IMR-90 (cell line): ENCODE results near the gene ZNF684. TPM values are rescaled to one million over a fixed set of nuclear protein-coding genes. Genes with fewer than 3 reads are reported as not detected.

Experiments used
- ATAC-seq: fragments of 200-7000 bp; cut with Tn5 transposase; 2 replicates; pipeline ENCODE4 v1.9.1; 2020; ENCODE audit warnings: low read depth, mild to moderate bottlenecking, moderate library complexity
- BruUV-seq: library from RNA; stranded (reverse); fragments of 400-500 nt; replicated peaks from 2 replicates; lab custom pipeline; 2021; lab: Mats Ljungman, UMichigan
- CTCF ChIA-PET: fragments of 300-600 bp; formaldehyde crosslinking; extraction: SDS; loops from one replicate; lab custom pipeline; 2021; ENCODE audit warnings: antibody characterized with exemption; lab: Yijun Ruan, JAX
- POLR2A ChIA-PET: fragments of 300-600 bp; sonication (Branson Sonifier 250); formaldehyde crosslinking; loops from one replicate; lab custom pipeline; 2022; ENCODE audit warnings: antibody characterized with exemption; ENCODE audit not compliant: unreplicated experiment; lab: Charles Lee
- DNase-seq: peaks from one replicate; pipeline ENCODE4 v3.0.0; 2013
- H2AFZ ChIP-seq: replicated peaks from 2 replicates; pipeline ENCODE3; 2013; ENCODE audit warnings: low read length, mild to moderate bottlenecking; ENCODE audit not compliant: poor library complexity
- H2AK5ac ChIP-seq: 2 replicates; pipeline ENCODE4 v1.6.1; 2013; ENCODE audit warnings: low read depth, low read length, inconsistent platforms
- H2AK9ac ChIP-seq: replicated peaks from 2 replicates; pipeline ENCODE3; 2013; ENCODE audit warnings: mild to moderate bottlenecking, low read depth, low read length, moderate library complexity; ENCODE audit not compliant: poor library complexity
- H2BK120ac ChIP-seq: 2 replicates; pipeline ENCODE4 v1.6.1; 2013; ENCODE audit warnings: low read depth, low read length, inconsistent platforms
- H2BK15ac ChIP-seq: 3 replicates; pipeline ENCODE4 v1.6.1; 2013; ENCODE audit warnings: low read depth, low read length, inconsistent platforms
- H2BK20ac ChIP-seq: 2 replicates; pipeline ENCODE4 v1.6.1; 2013; ENCODE audit warnings: low read depth, mild to moderate bottlenecking, inconsistent platforms, low read length, moderate library complexity
- H2BK5ac ChIP-seq: 2 replicates; pipeline ENCODE4 v1.6.1; 2013; ENCODE audit warnings: mild to moderate bottlenecking, low read depth, low read length, inconsistent platforms; ENCODE audit not compliant: poor library complexity, severe bottlenecking
- H3K14ac ChIP-seq: replicated peaks from 2 replicates; pipeline ENCODE4 v1.6.1; 2013; ENCODE audit warnings: low read depth, low read length, inconsistent platforms
- H3K18ac ChIP-seq: 2 replicates; pipeline ENCODE4 v1.6.1; 2013; ENCODE audit warnings: low read depth, low read length, control low read depth
- H3K23ac ChIP-seq: 2 replicates; pipeline ENCODE4 v1.6.1; 2013; ENCODE audit warnings: low read depth, low read length, inconsistent platforms
- H3K27ac ChIP-seq: 2 replicates; pipeline ENCODE4 v1.5.1; 2013; ENCODE audit warnings: mild to moderate bottlenecking, control low read depth, low read length; ENCODE audit not compliant: insufficient read depth
- H3K27me3 ChIP-seq: 2 replicates; pipeline ENCODE4 v1.6.1; 2013; ENCODE audit warnings: low read length; ENCODE audit not compliant: control insufficient read depth, insufficient read depth
- H3K36me3 ChIP-seq: 2 replicates; pipeline ENCODE4 v1.6.1; 2013; ENCODE audit warnings: low read length, mixed read lengths; ENCODE audit not compliant: control insufficient read depth, insufficient read depth
- H3K4ac ChIP-seq: 2 replicates; pipeline ENCODE4 v1.6.1; 2013; ENCODE audit warnings: low read depth, low read length, inconsistent platforms
- H3K4me1 ChIP-seq: 2 replicates; pipeline ENCODE4 v1.6.1; 2013; ENCODE audit warnings: low read length, mixed read lengths; ENCODE audit not compliant: control insufficient read depth, insufficient read depth
- H3K4me2 ChIP-seq: 2 replicates; pipeline ENCODE4 v1.6.1; 2013; ENCODE audit warnings: low read depth, mild to moderate bottlenecking, control low read depth, low read length, moderate library complexity
- H3K4me3 ChIP-seq: 2 replicates; pipeline ENCODE4 v1.5.1; 2013; ENCODE audit warnings: low read depth, mild to moderate bottlenecking, control low read depth, low read length, moderate library complexity; ENCODE audit not compliant: insufficient read depth
- H3K56ac ChIP-seq: 2 replicates; pipeline ENCODE4 v1.6.1; 2013; ENCODE audit warnings: low read length, inconsistent platforms; ENCODE audit not compliant: insufficient read depth; ENCODE audit errors: extremely low read depth
- H3K79me1 ChIP-seq, 2 experiments: 2 replicates each; pipeline ENCODE4 v1.6.1; 2013; ENCODE audit warnings: low read length in 2 of 2, inconsistent platforms in 1 of 2, low read depth in 1 of 2
- H3K9ac ChIP-seq: 2 replicates; pipeline ENCODE4 v1.6.1; 2013; ENCODE audit warnings: low read depth, low read length, control low read depth
- H3K9me1 ChIP-seq: 2 replicates; pipeline ENCODE4 v1.6.1; 2013; ENCODE audit warnings: low read length, inconsistent platforms; ENCODE audit not compliant: insufficient read depth
- H3K9me3 ChIP-seq: 2 replicates; pipeline ENCODE4 v1.6.1; 2013; ENCODE audit warnings: low read length; ENCODE audit not compliant: control insufficient read depth, insufficient read depth
- H4K20me1 ChIP-seq: 2 replicates; pipeline ENCODE4 v1.6.1; 2013; ENCODE audit warnings: low read length, inconsistent platforms; ENCODE audit not compliant: insufficient read depth
- H4K5ac ChIP-seq: 2 replicates; pipeline ENCODE4 v1.6.1; 2013; ENCODE audit warnings: mild to moderate bottlenecking, low read depth, low read length, control low read depth
- H4K8ac ChIP-seq, 2 experiments: 2 replicates each; pipeline ENCODE4 v1.6.1; 2013; ENCODE audit warnings: low read depth in 2 of 2, low read length in 2 of 2, control low read depth in 1 of 2, inconsistent platforms in 1 of 2
- H4K91ac ChIP-seq: 2 replicates; pipeline ENCODE4 v1.6.1; 2013; ENCODE audit warnings: low read depth, low read length, inconsistent platforms; ENCODE audit not compliant: insufficient read depth
- CEBPB ChIP-seq: IDR thresholded peaks from 2 replicates; pipeline ENCODE4 v1.6.1; 2012; ENCODE audit warnings: low read depth, low read length, improper control_type of control experiment
- MXI1 ChIP-seq: IDR thresholded peaks from 2 replicates; pipeline ENCODE4 v1.6.1; 2012; ENCODE audit warnings: low read depth, mild to moderate bottlenecking, low read length, moderate library complexity, borderline replicate concordance
- RCOR1 ChIP-seq: IDR thresholded peaks from 2 replicates; pipeline ENCODE4 v1.6.1; 2012; ENCODE audit warnings: mild to moderate bottlenecking, low read length, improper control_type of control experiment; ENCODE audit not compliant: insufficient replicate concordance
- WGBS, 2 experiments: methylation state at CpG; one replicate each; pipeline versions ENCODE4 v1.1.5 to v1.1.7; 2013; ENCODE audit warnings: missing lambda C conversion rate in 2 of 2; ENCODE audit not compliant: insufficient read length in 1 of 2; ENCODE audit errors: extremely low coverage in 2 of 2; 5-methylcytosine and 5-hydroxymethylcytosine counted together
- dilution Hi-C: fragments of 300-500 bp; cut with HindIII; formaldehyde crosslinking; loops from one replicate; pipeline ENCODE4 v1.14.3; 2018; ENCODE audit warnings: low sequenced_read_pairs; ENCODE audit not compliant: unreplicated experiment
- in situ Hi-C: fragments of 300-500 bp; cut with MboI; formaldehyde crosslinking; loops from 3 replicates; pipeline ENCODE4 v1.14.3; 2019; ENCODE audit warnings: low sequenced_read_pairs, inconsistent platforms, mixed read lengths
- intact Hi-C: fragments of 100-400 bp; cut with micrococcal nuclease; formaldehyde crosslinking; loops from 2 replicates; pipeline ENCODE4 v1.10.0; 2022
- polyA plus RNA-seq, 3 experiments: library from polyadenylated mRNA; depleted of rRNA; stranded (reverse); fragments of >200 nt; gene quantifications; 2 replicates each; pipeline ENCODE4 v1.2.3, GENCODE V29; 2012; ENCODE audit warnings: low replicate concordance in 1 of 3
- total RNA-seq: library from RNA; depleted of rRNA; stranded (reverse); fragments of >200 nt; gene quantifications from 2 replicates; pipeline ENCODE4 v1.2.3, GENCODE V29; 2012

The ZNF684 gene
- total and polyA plus RNA-seq, 2 of the 4 experiments (the other 2 are of a cell fraction), result 1.4 to 4.1 TPM

GRCh38 chr1:40563266-40563665 lies 31.8 kb downstream of the ZNF684 start:
- Histone ChIP-seq H2BK15ac (no peak overlapping the region), H3K9ac (no peak overlapping the region), H2AFZ (no peak overlapping the region), H3K56ac (no peak overlapping the region), H3K4ac (no peak overlapping the region), H3K4me3 (no peak overlapping the region), H4K5ac (no peak overlapping the region), H4K91ac (no peak overlapping the region), H3K4me2 (no peak overlapping the region), H2AK5ac (no peak overlapping the region), H3K27ac (no peak overlapping the region), H3K36me3 (no peaks in the 10 kb centered on the region), H3K23ac (no peak overlapping the region), H3K27me3 (no peaks in the 10 kb centered on the region), H2AK9ac (no peak overlapping the region), H3K18ac (no peak overlapping the region), H3K9me3 (no peaks in the 10 kb centered on the region), H3K14ac (no peak overlapping the region), H2BK5ac (no peak overlapping the region), H4K8ac (no peak overlapping the region), H3K4me1 (no peaks in the 10 kb centered on the region), H2BK20ac (no peak overlapping the region), H3K9me1 (no peaks in the 10 kb centered on the region), H4K20me1 (no peaks in the 10 kb centered on the region), H3K79me1 (no peaks in the 10 kb centered on the region), H2BK120ac (no peak overlapping the region)
- intact Hi-C loops (no loop called here), dilution Hi-C loops (no loop called here), in situ Hi-C loops (no loop called here)
- DNase-seq (no peak), ATAC-seq (no peak)
- POLR2A ChIA-PET, result no interaction called here
- CTCF ChIA-PET, result no interaction called here
- WGBS, 2 experiments, result no CpG with 5 or more reads among the region's 4 CpGs
- TF ChIP-seq RCOR1, result no peak
- TF ChIP-seq MXI1, result no peak
- TF ChIP-seq CEBPB, result no peak
- no TSS peak for BruUV-seq
